GM18951 (cell line): Measurements from ENCODE around the gene HTRA1.

Experiments used
- POLR2A ChIP-seq: IDR thresholded peaks from 4 replicates; pipeline ENCODE4 v1.6.1; 2011; ENCODE audit warnings: mild to moderate bottlenecking; ENCODE audit not compliant: insufficient read length, insufficient read depth; ENCODE audit errors: extremely low read depth
- in situ Hi-C: fragments of 300-500 bp; cut with MboI; formaldehyde crosslinking; loops from one replicate; pipeline ENCODE4 v1.12.0; 2022; ENCODE audit warnings: low sequenced_read_pairs, mixed read lengths, inconsistent platforms; ENCODE audit not compliant: unreplicated experiment

Gene HTRA1

DNA sequence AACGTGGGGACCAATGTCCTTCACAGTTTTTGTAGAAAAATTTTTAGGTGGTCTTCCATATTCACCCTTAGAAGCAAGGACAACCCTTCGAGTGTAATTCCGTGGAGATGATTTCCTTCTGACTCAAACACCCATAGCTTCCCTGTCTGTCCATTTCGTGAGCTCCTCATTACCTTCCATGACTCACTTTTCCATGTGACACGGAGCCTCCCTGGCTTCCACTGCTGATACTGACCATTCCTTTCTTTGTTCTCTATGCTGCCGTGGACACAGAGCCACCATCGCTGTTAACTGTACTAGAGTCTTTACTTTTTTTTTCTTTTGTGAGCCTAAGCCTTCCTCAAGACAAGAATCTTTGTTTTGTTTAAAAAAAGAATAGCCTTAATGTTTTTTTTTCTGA is 19.4 kb upstream of the HTRA1 start:
- TF ChIP-seq POLR2A, result no peak
- in situ Hi-C loops, result no loop called here

DNA sequence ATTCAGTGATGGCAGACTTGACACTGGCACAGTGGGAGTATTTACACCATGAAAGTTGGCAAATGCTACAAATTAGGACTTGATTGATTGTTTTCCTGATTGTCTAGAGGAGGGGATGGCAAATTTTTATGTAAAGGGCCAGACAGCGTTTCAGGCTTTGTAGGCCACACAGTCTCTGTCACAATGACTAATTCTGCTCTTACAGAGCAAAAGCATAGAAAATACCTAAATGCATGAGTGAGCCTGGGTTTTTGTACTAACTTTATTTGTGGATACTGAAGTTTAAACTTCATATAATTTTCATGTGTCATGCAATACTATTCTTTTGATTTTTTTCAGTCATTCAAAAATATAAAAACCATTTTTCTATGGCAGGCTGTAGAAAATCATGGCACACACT is 15.9 kb upstream of the HTRA1 start:
- in situ Hi-C loops, result no loop called here
- no peak for TF ChIP-seq POLR2A

DNA sequence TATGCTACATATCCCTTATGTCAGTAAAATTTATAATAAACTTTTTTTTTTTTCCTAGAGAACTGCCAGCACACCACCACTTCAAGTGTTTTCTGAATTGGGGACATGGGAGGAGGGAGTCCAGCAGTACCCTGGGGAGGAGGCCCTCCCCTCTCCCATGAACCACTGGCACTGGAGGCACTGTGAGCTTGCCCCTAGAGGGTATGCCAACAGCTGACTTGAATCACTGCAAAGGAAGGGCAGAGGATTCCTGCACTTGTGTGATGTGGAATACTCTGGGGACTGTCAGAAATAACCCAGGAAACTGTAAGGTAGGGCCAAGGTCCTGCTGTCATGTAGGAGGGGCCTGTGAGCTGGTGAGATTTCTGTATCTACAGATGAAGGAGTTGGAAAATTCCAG is 15.4 kb upstream of the HTRA1 start:
- TF ChIP-seq POLR2A, result no peak
- in situ Hi-C loops, result no loop called here

DNA sequence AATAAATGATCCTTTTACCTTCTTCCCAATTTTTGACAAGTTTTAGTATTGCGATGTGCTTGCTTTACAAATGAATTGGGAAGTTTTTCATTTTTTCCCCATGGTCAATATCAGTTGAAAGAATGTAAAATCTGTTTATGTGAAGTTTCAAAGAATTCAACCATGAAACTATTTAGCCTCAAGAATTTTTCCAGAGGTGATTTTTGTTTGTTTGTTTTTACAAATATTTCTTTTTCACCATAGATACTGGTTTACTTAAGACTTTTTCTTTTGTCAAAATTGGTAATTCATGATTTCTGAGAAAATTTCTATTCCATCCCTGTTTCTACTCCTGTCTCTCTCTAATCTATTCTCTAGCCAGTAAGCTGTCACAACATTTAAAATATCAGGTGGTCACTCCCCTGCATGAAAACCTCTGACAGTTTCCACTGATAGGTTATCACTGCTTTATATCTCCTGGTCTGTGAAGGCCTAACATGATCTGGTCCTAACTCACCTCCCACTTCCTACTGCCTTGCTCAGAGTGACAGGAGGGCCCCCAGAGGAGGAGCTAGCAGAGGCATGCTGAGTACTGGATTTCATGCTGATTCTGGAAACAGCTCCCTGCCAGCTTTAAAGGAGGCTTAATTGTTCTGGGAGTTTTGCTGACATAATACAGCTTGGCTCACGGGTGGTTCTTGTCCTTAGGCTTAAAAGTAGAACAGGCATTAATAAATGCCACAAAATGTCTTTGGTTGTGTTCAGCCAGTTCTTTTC is 14.5 kb upstream of the HTRA1 start:
- no peak for TF ChIP-seq POLR2A
- in situ Hi-C loops, result no loop called here

DNA sequence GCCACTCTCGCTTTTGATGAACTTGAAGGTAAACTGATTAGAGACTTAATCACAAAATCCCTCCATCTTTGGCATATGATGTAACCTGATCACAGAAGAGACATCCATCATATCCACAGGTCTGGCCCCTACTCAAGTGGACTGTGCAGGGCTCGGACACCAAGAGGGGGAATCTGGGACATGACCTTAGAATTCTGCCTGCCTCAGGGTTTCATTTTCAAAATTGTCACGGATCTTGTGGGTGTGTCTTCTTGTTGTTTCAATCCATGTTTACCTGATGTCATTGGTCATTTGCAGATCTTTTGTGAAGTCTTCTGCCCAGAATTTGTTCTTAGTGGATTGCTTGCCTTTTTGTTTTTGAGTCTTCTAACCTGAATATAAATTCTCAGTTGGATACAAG is 12.8 kb upstream of the HTRA1 start:
- TF ChIP-seq POLR2A, result no peak
- in situ Hi-C loops, result no loop called here

DNA sequence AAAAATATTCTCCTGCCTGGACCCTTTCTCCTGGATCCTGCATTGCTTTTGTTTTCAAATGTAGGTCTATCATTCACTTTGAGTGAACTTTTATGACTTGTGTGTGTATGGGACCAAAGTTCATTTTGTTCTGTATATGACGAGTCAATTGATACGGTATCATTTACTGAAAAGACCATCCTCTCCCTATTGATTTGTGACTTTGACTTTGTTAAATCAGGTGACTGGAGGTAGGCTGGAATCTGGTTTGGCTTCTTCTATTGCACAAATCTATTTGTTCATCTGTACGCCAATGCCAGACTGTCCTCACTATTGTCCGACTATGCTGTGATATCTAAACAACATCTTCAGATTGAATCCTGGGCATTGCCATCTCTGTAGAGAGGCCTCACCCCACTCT is 12.2 kb upstream of the HTRA1 start:
- in situ Hi-C loops, result no loop called here
- TF ChIP-seq POLR2A, result no peak

DNA sequence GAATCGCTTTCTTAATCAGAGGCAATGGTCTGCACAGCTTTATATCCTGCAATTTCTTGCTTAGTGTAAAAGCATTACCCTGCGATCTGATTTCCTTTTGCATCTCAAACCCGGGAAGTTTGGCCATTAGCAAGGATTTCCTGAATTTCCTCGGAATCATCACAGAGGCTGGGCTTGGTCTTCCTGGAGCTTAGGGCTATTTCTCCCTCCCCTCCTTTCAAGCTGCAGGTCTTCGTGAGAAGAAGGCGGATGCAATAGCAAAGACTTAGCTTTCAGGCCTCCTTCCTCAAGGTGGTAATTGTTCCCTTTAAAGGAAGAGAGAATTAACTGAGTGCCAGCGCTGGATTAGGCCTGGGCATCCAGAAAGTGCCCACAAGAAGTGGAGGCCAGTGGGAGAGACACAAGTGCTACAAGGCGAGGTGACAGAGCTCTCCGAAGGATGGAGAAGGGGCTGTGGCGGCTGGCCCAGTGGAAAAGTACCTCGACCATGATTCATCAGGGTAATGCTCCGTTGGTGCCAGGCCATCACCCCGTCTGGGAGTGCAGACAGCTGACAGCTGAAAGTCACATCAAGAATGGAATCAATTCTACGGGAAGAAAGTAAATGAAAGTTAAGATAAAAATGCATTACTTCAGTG is 10.9 kb upstream of the HTRA1 start:
- in situ Hi-C loops, result no loop called here
- no peak for TF ChIP-seq POLR2A

DNA sequence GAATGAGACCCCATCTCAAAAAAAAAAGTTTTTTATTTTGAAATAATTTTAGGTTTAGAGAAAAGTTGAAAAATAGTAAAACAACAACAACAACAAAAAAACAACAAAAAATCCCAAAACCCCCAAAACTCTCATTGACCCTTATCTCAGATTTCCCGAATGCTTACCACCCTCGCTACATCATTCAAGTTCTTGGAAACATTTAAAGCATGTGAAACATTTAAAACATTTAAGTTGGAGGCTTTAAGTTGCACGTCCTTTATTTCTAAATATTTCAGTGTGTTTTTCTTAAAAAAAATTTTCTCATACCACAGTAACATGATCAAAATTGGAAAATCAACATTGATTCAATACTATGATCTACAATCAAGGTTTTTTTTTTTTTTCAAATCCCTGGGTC is 7.3 kb upstream of the HTRA1 start:
- TF ChIP-seq POLR2A, result no peak
- in situ Hi-C loops, result no loop called here

DNA sequence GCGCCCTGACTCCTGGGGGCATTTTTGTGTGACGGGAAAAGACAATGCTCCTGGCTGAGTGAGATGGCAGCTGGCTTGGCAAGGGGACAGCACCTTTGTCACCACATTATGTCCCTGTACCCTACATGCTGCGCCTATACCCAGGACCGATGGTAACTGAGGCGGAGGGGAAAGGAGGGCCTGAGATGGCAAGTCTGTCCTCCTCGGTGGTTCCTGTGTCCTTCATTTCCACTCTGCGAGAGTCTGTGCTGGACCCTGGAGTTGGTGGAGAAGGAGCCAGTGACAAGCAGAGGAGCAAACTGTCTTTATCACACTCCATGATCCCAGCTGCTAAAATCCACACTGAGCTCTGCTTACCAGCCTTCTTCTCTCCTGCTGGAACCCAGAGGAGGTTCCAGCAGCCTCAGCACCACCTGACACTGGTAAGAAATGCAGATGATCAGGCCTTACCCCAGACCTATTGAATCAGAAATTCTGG is 6.7 kb upstream of the HTRA1 start, which contains the start of gene ARMS2:
TSS of gene ARMS2 (plus strand) at position 51 of the 478 bp plus-strand sequence. CDS start at position 126, 75 bp downstream.
- in situ Hi-C loops, result no loop called here

DNA sequence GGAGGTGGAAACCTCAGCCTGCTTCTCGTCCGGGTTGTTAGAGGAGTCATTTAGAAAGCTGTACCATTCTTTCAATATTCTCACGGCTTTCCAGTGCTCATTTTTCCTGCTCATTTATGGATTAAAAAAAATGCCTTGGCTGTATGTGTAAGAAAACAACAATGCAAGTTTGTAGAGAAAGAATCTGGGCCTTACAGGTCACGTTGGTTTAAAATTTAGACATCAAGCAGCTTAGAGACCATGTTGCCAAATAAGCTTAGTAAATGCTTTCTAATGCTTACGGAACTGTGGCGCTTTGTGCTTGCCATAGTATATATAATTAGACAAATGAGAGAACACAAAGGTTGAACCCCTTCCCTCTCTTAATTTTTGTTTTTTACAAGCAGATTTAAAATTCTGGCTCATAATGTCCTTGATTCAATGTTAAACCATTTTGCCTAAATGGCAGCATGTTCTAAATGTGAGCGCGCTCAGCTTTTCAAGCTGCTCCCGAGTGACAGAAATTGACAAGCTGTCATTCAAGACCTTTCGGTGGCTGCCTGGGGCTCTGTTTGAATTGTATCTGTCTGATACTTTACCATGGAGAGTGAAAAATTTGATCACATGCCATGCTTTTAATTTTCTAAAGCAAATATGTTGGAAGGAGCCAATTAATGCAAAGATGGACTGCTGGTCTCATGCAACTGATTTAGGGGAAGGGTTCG is 5.8 kb upstream of the HTRA1 start:
- in situ Hi-C loops, result no loop called here
- no peak for TF ChIP-seq POLR2A

More for the DNA sequence above, 6.7 kb upstream of the HTRA1 start, which contains the start of gene ARMS2:
- TF ChIP-seq POLR2A, result no peak

DNA sequence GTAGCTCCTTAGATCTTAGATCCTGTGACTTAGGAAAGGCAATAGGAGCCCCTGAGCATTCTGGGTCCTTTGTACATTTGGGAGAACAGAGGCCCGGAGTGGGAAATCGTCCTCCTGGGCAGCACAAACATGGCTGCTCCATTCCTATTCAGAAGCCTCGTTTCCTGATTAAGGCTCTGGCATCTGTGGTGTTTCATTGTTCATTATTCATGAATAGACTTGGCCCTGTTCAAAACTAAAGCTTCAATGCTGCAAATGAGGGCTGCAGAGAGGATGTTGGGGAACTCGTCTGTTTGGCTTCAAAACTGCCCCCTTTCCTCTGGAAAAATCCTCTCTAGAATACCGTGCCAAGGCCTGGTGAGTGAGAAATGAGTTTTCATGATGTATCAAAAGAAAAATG is 3.4 kb upstream of the HTRA1 start:
- in situ Hi-C loops, result no loop called here
- no peak for TF ChIP-seq POLR2A

DNA sequence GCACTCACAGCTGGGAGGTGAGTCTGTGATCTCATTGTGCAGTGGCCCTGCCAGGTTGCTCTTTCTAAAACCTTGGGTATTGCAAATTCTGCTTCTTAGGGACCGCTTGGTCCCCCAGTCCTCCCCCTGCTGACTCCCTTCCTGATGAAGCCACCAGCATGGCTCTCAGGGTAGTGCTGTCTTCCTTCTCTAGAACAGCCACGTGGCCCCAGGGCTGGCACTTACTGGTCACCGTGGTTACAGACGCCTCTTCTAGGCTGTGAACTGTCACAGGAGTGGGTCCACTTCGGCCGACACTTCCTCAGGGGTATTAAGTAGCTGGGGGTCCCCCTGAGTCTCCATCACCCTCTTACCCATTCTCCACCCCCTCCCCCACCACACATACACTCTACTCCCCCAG is 2.7 kb upstream of the HTRA1 start:
- no peak for TF ChIP-seq POLR2A
- in situ Hi-C loops, result no loop called here

DNA sequence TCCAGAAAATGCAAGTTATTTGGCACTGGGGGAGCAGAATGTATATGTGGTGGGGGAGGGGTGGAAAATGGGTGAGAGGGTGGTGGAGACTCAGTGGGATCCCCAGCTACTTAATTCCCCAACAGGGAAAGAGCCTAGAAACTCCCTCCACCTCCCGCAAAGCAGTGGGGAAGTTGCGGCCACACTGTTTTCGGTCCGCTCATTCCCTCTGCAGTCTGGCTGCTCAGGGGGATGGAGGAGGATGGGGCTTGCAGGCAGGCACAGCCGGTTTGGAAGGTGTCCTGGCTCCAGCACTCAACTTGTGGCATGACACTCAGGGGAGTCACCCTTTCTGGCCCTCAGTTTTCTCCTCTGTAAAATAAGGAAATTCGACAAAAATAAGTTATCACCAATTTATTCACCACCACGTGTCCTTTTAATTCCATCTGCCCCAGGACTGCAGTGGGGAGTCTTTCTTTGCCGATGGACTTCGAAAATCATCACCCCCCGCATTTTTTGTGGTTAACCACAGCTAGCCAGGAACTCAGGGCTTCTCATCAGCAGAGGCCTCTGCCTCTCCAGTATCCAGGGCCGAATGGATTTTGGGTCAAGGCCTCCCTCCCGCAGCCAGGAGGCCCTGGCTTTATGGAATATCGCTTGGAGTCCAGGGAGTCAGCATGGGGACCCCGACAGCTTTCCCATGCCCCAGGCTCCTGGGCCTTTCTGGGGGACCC is 1.6 kb upstream of the HTRA1 start:
- TF ChIP-seq POLR2A, result no peak
- in situ Hi-C loops, result no loop called here
